IMR-90 (cell line): ENCODE measurements around the gene NT5C3A.
"Not testable (repeated sequence)": the region's sequence is repeated elsewhere in the genome, so short reads cannot be mapped to it uniquely, and the experiment has no call there.

Source experiments
- BHLHE40 ChIP-seq: fragments of 150-350 bp; IDR thresholded peaks from 2 replicates; pipeline ENCODE4 v1.6.1; 2016; ENCODE audit warnings: mild to moderate bottlenecking, low read depth, low read length
- CEBPB ChIP-seq: IDR thresholded peaks from 2 replicates; pipeline ENCODE4 v1.6.1; 2012; ENCODE audit warnings: low read depth, low read length, improper control_type of control experiment
- CTCF ChIP-seq: conservative IDR thresholded peaks from 2 replicates; pipeline ENCODE4 v1.5.1; 2012; ENCODE audit warnings: mild to moderate bottlenecking, low read depth, low read length, improper control_type of control experiment
- ELK1 ChIP-seq: fragments of 150-350 bp; IDR thresholded peaks from 2 replicates; pipeline ENCODE4 v1.6.1; 2016; ENCODE audit warnings: low read depth, mild to moderate bottlenecking, low read length, moderate library complexity, borderline replicate concordance
- FOS ChIP-seq: fragments of 150-350 bp; IDR thresholded peaks from 2 replicates; pipeline ENCODE4 v1.6.1; 2016; ENCODE audit warnings: low read depth, low read length
- MAFK ChIP-seq: IDR thresholded peaks from 2 replicates; pipeline ENCODE4 v1.6.1; 2012; ENCODE audit warnings: low read depth, low read length, improper control_type of control experiment
- MAZ ChIP-seq: IDR thresholded peaks from 2 replicates; pipeline ENCODE4 v1.6.1; 2012; ENCODE audit warnings: low read depth, mild to moderate bottlenecking, low read length, improper control_type of control experiment, moderate library complexity, borderline replicate concordance
- POLR2A ChIP-seq: IDR thresholded peaks from 2 replicates; pipeline ENCODE4 v1.6.1; 2012; ENCODE audit warnings: mild to moderate bottlenecking, low read depth, low read length
- RAD21 ChIP-seq: IDR thresholded peaks from 2 replicates; pipeline ENCODE4 v1.6.1; 2012; ENCODE audit warnings: low read length, improper control_type of control experiment
- RCOR1 ChIP-seq: IDR thresholded peaks from 2 replicates; pipeline ENCODE4 v1.6.1; 2012; ENCODE audit warnings: mild to moderate bottlenecking, low read length, improper control_type of control experiment; ENCODE audit not compliant: insufficient replicate concordance
- RFX5 ChIP-seq: IDR thresholded peaks from 2 replicates; pipeline ENCODE4 v1.8.0; 2012; ENCODE audit warnings: low read depth, mild to moderate bottlenecking, low read length, moderate library complexity
- USF2 ChIP-seq: fragments of 150-350 bp; IDR thresholded peaks from 2 replicates; pipeline ENCODE4 v1.6.1; 2017; ENCODE audit warnings: mild to moderate bottlenecking, antibody characterized with exemption, low read length, low read depth

GRCh38 chr7:32967268-32967582 is 95.4 kb downstream of the NT5C3A start:
- TF ChIP-seq MAFK, ELK1, CTCF, RAD21, RFX5, POLR2A, BHLHE40, USF2, FOS, MAZ, RCOR1: not testable (repeated sequence)
- peak; percentile 34; the same call in 1 of the 2 replicates for TF ChIP-seq CEBPB
